T-cell (primary cell): ENCODE data around the gene OSBPL10. TPM values are rescaled to one million over a fixed set of nuclear protein-coding genes. Genes with fewer than 3 reads are reported as not detected.
A peak's percentile ranks its signal among the peaks of the same experiment; 100 is the strongest.

Experiments
- ATAC-seq, 4 experiments: fragments of 200-7000 bp in 3 of 4; fragments of 150-1000 bp in 1 of 4; cut with Tn5 transposase; replicated peaks in 1 of 4; 1 replicate in 3 of 4; 2 replicates in 1 of 4; pipeline ENCODE4 v1.10.0; 2021; ENCODE audit warnings: moderate library complexity in 3 of 4, mild to moderate bottlenecking in 2 of 4, moderate number of reproducible peaks in 1 of 4
- CTCF ChIA-PET, 2 donors: fragments of 300-600 bp; sonication (Branson Sonifier 250); formaldehyde crosslinking; loops; one replicate each; lab custom pipeline; 2022; ENCODE audit warnings: antibody characterized with exemption in 2 of 2; lab: Charles Lee
- POLR2A ChIA-PET, 2 donors: fragments of 300-600 bp; sonication (Branson Sonifier 250); formaldehyde crosslinking; loops; one replicate each; lab custom pipeline; 2022; ENCODE audit warnings: antibody characterized with exemption in 2 of 2; lab: Charles Lee
- DNase-seq, 35 experiments: peaks; one replicate each; pipeline versions ENCODE4 v3.0.0 to v3.0.0-alpha.2; 2013 to 2023
- H3K27ac ChIP-seq: one replicate; pipeline ENCODE4 v1.5.1; 2013; ENCODE audit warnings: low read length
- H3K27me3 ChIP-seq, 2 experiments: replicated peaks in 1 of 2; 1 replicate in 1 of 2; 2 replicates in 1 of 2; pipeline versions ENCODE4 v1.6.1 to v1.7.0; 2013; ENCODE audit warnings: low read length in 1 of 2, mixed read lengths in 1 of 2; ENCODE audit not compliant: control insufficient read depth in 2 of 2, insufficient read depth in 2 of 2; ENCODE audit errors: extremely low read depth in 1 of 2
- H3K36me3 ChIP-seq, 2 donors: 1 replicate in 1 of 2; 2 replicates in 1 of 2; pipeline versions ENCODE4 v1.6.1 to v1.7.0; 2013; ENCODE audit warnings: low read length in 1 of 2; ENCODE audit not compliant: control insufficient read depth in 2 of 2, insufficient read depth in 1 of 2; ENCODE audit errors: extremely low read depth in 1 of 2
- H3K4me1 ChIP-seq, 2 experiments: 1 replicate in 1 of 2; 2 replicates in 1 of 2; pipeline versions ENCODE4 v1.6.1 to v1.7.0; 2013; ENCODE audit warnings: low read length in 2 of 2, mixed read lengths in 1 of 2; ENCODE audit not compliant: insufficient read depth in 2 of 2, control insufficient read depth in 1 of 2; ENCODE audit errors: extremely low read depth in 1 of 2
- H3K4me3 ChIP-seq, 2 donors: 1 replicate in 1 of 2; 2 replicates in 1 of 2; pipeline versions ENCODE4 v1.5.1 to v1.7.0; 2013; ENCODE audit warnings: mild to moderate bottlenecking in 2 of 2, low read length in 1 of 2, moderate library complexity in 1 of 2; ENCODE audit not compliant: control insufficient read depth in 1 of 2; ENCODE audit errors: extremely low read depth in 1 of 2
- H3K9me3 ChIP-seq: 2 replicates; pipeline ENCODE4 v1.7.0; 2013
- H3K27ac Mint-ChIP-seq, 2 donors: one replicate each; pipeline ENCODE4 v1.8.0; 2020 to 2021; ENCODE audit warnings: mild to moderate bottlenecking in 2 of 2, mixed read lengths in 2 of 2
- H3K27me3 Mint-ChIP-seq, 2 donors: one replicate each; pipeline ENCODE4 v1.8.0; 2021 to 2022; ENCODE audit warnings: mixed read lengths in 2 of 2
- H3K36me3 Mint-ChIP-seq: one replicate; pipeline ENCODE4 v1.8.0; 2021; ENCODE audit warnings: mixed read lengths
- H3K4me1 Mint-ChIP-seq, 3 donors: one replicate each; pipeline ENCODE4 v1.8.0; 2020 to 2022; ENCODE audit warnings: mixed read lengths in 3 of 3, mild to moderate bottlenecking in 1 of 3
- H3K4me3 Mint-ChIP-seq, 3 donors: one replicate each; pipeline ENCODE4 v1.8.0; 2020 to 2022; ENCODE audit warnings: mild to moderate bottlenecking in 3 of 3, mixed read lengths in 3 of 3, moderate library complexity in 3 of 3
- H3K9me3 Mint-ChIP-seq, 3 donors: one replicate each; pipeline ENCODE4 v1.8.0; 2020 to 2022; ENCODE audit warnings: mixed read lengths in 3 of 3
- WGBS: methylation state at CpG from one replicate; pipeline ENCODE4 v1.1.5; 2013; ENCODE audit warnings: missing lambda C conversion rate; ENCODE audit not compliant: insufficient coverage; 5-methylcytosine and 5-hydroxymethylcytosine counted together
- total RNA-seq, 35 experiments: library from RNA in 6 of 35; stranded (reverse) in 6 of 35; fragments of 120-200 nt in 1 of 35; gene quantifications; one replicate each; pipeline versions ENCODE4 v1.2.1 to v1.2.4 and lab custom pipeline; 2013 to 2026

The OSBPL10 gene, protein sequence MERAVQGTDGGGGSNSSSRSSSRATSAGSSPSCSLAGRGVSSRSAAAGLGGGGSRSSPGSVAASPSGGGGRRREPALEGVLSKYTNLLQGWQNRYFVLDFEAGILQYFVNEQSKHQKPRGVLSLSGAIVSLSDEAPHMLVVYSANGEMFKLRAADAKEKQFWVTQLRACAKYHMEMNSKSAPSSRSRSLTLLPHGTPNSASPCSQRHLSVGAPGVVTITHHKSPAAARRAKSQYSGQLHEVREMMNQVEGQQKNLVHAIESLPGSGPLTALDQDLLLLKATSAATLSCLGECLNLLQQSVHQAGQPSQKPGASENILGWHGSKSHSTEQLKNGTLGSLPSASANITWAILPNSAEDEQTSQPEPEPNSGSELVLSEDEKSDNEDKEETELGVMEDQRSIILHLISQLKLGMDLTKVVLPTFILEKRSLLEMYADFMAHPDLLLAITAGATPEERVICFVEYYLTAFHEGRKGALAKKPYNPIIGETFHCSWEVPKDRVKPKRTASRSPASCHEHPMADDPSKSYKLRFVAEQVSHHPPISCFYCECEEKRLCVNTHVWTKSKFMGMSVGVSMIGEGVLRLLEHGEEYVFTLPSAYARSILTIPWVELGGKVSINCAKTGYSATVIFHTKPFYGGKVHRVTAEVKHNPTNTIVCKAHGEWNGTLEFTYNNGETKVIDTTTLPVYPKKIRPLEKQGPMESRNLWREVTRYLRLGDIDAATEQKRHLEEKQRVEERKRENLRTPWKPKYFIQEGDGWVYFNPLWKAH
- 10 to 100 TPM in 1 of 5 donors, 1 to 10 TPM in 3, under 1 TPM in 1; 0.77 to 10.4 (median 2.1) TPM for total RNA-seq
- total RNA-seq (2013) = 1.3 TPM
- 0.08 to 6.5 (median 0.43) reads per million in 29 experiments for total RNA-seq (lab: John Stamatoyannopoulos, UW)

- Mint-ChIP-seq H3K4me1 (peaks cover 21% of the 10 kb centered on the region in 3 donors), H3K27ac (peak within 1 kb of the TSS in 1 of 2 donors; percentile 20), H3K4me3 (peak within 1 kb of the TSS; percentile 75 to 85 (median 84)), H3K9me3 (no peaks in the 10 kb centered on the region), H3K36me3 (no peaks in the 10 kb centered on the region), H3K27me3 (peaks cover 40 to 43% of the 10 kb centered on the region in 2 donors)
- DNase-seq (peak in 16 of 35 experiments; percentile 1 to 31 (median 9)), ATAC-seq (peak; percentile 51 to 67 (median 65))
- Histone ChIP-seq H3K36me3 (no peaks in the 10 kb centered on the region), H3K9me3 (no peaks in the 10 kb centered on the region), H3K4me3 (peak within 1 kb of the TSS; percentile 45 to 78), H3K27me3 (peaks cover 6 to 33% of the 10 kb centered on the region in 2 experiments), H3K4me1 (peaks cover 0 to 18% of the 10 kb centered on the region in 2 experiments), H3K27ac (no peak within 1 kb of the TSS)
- 10% methylated on average over 55 of the region's 65 CpGs for WGBS
- ChIA-PET CTCF (no interaction called here), POLR2A (no interaction called here)
These were observed at the start of gene OSBPL10, which contains the start of gene ZNF860 for GRCh38 chr3:31981206-31982181. OSBPL10 (minus strand) TSS chr3:31981262; CDS start chr3:31981179, 83 bp downstream. ZNF860 (plus strand) TSS chr3:31981750; CDS start chr3:31989080, 7,330 bp downstream.

DNA sequence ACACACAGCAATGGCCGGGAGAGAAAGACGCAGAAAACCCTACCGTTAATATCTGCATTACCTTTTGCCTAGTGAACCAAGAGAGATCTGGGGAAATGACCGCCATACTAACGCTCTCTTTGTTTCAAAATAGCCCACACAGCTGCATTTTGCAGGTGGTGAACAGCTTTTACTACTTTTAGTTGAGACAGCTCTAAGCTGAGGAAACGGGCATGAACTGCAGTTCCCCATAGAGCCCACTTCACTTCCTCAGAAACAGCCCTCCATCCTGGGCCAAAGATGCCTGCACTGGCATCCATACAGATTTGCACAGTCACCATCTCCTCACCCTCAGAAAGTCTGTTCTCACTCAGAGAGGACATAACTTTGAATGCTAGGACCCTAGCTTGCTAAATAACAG, 45.5 kb upstream of the OSBPL10 start:
- ChIA-PET POLR2A (no interaction called here), CTCF (interaction anchor here in 1 of 2 donors (1.7 kb wide), 1 partner anchor 9 kb away, joined by 4 read pairs; no protein-coding TSS in a partner anchor)
- no peak overlapping the region for H3K4me3 ChIP-seq
- H3K27ac ChIP-seq = no peak overlapping the region
- H3K36me3 ChIP-seq = no peaks in the 10 kb centered on the region
- ATAC-seq = no peak
- H3K27ac Mint-ChIP-seq = no peak overlapping the region
- peaks cover 0 to 6% of the 10 kb centered on the region in 2 experiments for H3K27me3 ChIP-seq
- H3K27me3 Mint-ChIP-seq = peaks cover 2 to 18% of the 10 kb centered on the region in 2 donors
- no peaks in the 10 kb centered on the region for H3K9me3 Mint-ChIP-seq
- DNase-seq = no peak
- no peak overlapping the region for H3K4me3 Mint-ChIP-seq
- WGBS = 56% methylated on average over 4 of the region's 6 CpGs
- no peaks in the 10 kb centered on the region for H3K9me3 ChIP-seq
- no peaks in the 10 kb centered on the region for H3K36me3 Mint-ChIP-seq
- no peaks in the 10 kb centered on the region for H3K4me1 ChIP-seq
- no peaks in the 10 kb centered on the region for H3K4me1 Mint-ChIP-seq

DNA sequence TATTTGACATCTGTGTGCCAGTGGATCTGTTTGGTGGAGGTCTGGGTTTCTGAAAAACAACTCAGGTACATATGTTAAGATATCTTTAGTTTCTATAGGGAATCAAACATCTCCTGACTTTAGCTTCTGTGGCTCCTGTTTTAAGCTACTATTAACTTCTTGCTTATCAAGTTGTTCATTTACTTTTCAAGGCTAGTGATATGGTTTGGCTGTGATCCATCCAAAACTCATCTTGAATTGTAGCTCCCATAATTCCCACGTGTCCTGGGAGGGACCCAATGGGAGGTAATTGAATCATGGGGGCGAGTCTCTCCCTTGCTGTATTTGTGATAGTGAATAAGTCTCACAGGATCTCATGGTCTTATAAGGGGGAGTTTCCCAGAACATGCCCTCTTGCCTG, 41.9 kb upstream of the OSBPL10 start:
- WGBS = no CpG with 5 or more reads among the region's 2 CpGs
- H3K36me3 Mint-ChIP-seq = no peaks in the 10 kb centered on the region

GRCh38 chr3:32021748-32022147, 40.7 kb upstream of the OSBPL10 start:
- Histone ChIP-seq H3K4me1 (no peaks in the 10 kb centered on the region), H3K4me3 (no peak overlapping the region), H3K9me3 (no peaks in the 10 kb centered on the region), H3K27ac (no peak overlapping the region), H3K27me3 (peaks cover 0 to 2% of the 10 kb centered on the region in 2 experiments), H3K36me3 (no peaks in the 10 kb centered on the region)
- H3K36me3 Mint-ChIP-seq = no peaks in the 10 kb centered on the region
- no peak overlapping the region for H3K27ac Mint-ChIP-seq
- H3K4me3 Mint-ChIP-seq = no peak overlapping the region
- no peaks in the 10 kb centered on the region for H3K9me3 Mint-ChIP-seq
- H3K27me3 Mint-ChIP-seq = peaks cover 0 to 6% of the 10 kb centered on the region in 2 donors
- ChIA-PET CTCF (interaction anchor here in 1 of 2 donors (0.7 to 1.1 kb wide), 2 partner anchors 122 to 1778 kb away, joined by 4 to 5 read pairs; no protein-coding TSS in a partner anchor), POLR2A (interaction anchor here (0.6 to 0.7 kb wide), 2 partner anchors 43 to 126 kb away, joined by 4 to 5 read pairs; no protein-coding TSS in a partner anchor)
- WGBS = no CpG with 5 or more reads among the region's 3 CpGs
- DNase-seq (no peak), ATAC-seq (no peak)
- H3K4me1 Mint-ChIP-seq = no peaks in the 10 kb centered on the region

More for the DNA sequence above, 41.9 kb upstream of the OSBPL10 start:
- no peaks in the 10 kb centered on the region for H3K4me1 ChIP-seq
- no peak overlapping the region for H3K27ac ChIP-seq
- no peak overlapping the region for H3K4me3 Mint-ChIP-seq
- CTCF ChIA-PET = interaction anchor here (1.0 kb wide), 2 partner anchors 92 to 137 kb away, joined by 7 to 8 read pairs; no protein-coding TSS in a partner anchor
- DNase-seq (no peak), ATAC-seq (no peak)
- H3K27me3 ChIP-seq = peaks cover 0 to 3% of the 10 kb centered on the region in 2 experiments
- H3K27ac Mint-ChIP-seq = no peak overlapping the region
- no peaks in the 10 kb centered on the region for H3K36me3 ChIP-seq
- no peaks in the 10 kb centered on the region for H3K9me3 ChIP-seq
- H3K9me3 Mint-ChIP-seq = no peaks in the 10 kb centered on the region
- POLR2A ChIA-PET = no interaction called here
- no peaks in the 10 kb centered on the region for H3K4me1 Mint-ChIP-seq
- H3K4me3 ChIP-seq = no peak overlapping the region
- H3K27me3 Mint-ChIP-seq = peaks cover 2 to 13% of the 10 kb centered on the region in 2 donors

- no peaks in the 10 kb centered on the region for H3K36me3 ChIP-seq
- Mint-ChIP-seq H3K27me3 (no peaks in the 10 kb centered on the region), H3K4me1 (no peaks in the 10 kb centered on the region), H3K27ac (no peak overlapping the region), H3K9me3 (no peaks in the 10 kb centered on the region), H3K36me3 (no peaks in the 10 kb centered on the region), H3K4me3 (no peak overlapping the region)
- no peak for ATAC-seq
- H3K4me1 ChIP-seq = no peaks in the 10 kb centered on the region
- WGBS = no CpG with 5 or more reads among the region's 7 CpGs
- POLR2A ChIA-PET = no interaction called here
- H3K27me3 ChIP-seq = no peaks in the 10 kb centered on the region
- no peak overlapping the region for H3K4me3 ChIP-seq
- H3K27ac ChIP-seq = no peak overlapping the region
- DNase-seq = no peak
- H3K9me3 ChIP-seq = no peaks in the 10 kb centered on the region
- CTCF ChIA-PET = interaction anchor here (0.7 to 3.3 kb wide), 2 partner anchors 124 to 1778 kb away, joined by 4 to 33 read pairs; no protein-coding TSS in a partner anchor
These were observed 40.1 kb upstream of the OSBPL10 start for GRCh38 chr3:32021155-32021554.
